Neuronal stem cell (in vitro differentiated cells): ENCODE results near the gene PCDHGB7.
"Not testable (repeated sequence)": the region's sequence is repeated elsewhere in the genome, so short reads cannot be mapped to it uniquely, and the experiment has no call there.

Experiments used
- DNase-seq: peaks from one replicate; pipeline ENCODE4 v3.0.0-alpha.2; 2013; ENCODE audit warnings: low spot score
- H2AFZ ChIP-seq: one replicate; pipeline ENCODE4 v1.6.1; 2013; ENCODE audit warnings: mild to moderate bottlenecking, low read length, inconsistent platforms
- H2AK5ac ChIP-seq: 2 replicates; pipeline ENCODE4 v1.6.1; 2013; ENCODE audit warnings: low read depth, mild to moderate bottlenecking, inconsistent platforms, low read length, moderate library complexity, mixed read lengths
- H2BK120ac ChIP-seq: 2 replicates; pipeline ENCODE4 v1.6.1; 2013; ENCODE audit warnings: low read depth, mild to moderate bottlenecking, inconsistent platforms, low read length, moderate library complexity, mixed read lengths
- H2BK12ac ChIP-seq: one replicate; pipeline ENCODE4 v1.6.1; 2013; ENCODE audit warnings: low read length, inconsistent platforms
- H2BK15ac ChIP-seq: 2 replicates; pipeline ENCODE4 v1.6.1; 2013; ENCODE audit warnings: mild to moderate bottlenecking, low read length, inconsistent platforms, mixed read lengths
- H2BK5ac ChIP-seq: one replicate; pipeline ENCODE4 v1.6.1; 2013; ENCODE audit warnings: inconsistent platforms, mild to moderate bottlenecking, low read length, moderate library complexity
- H3K14ac ChIP-seq: one replicate; pipeline ENCODE4 v1.6.1; 2013; ENCODE audit warnings: low read length, inconsistent platforms
- H3K18ac ChIP-seq: 2 replicates; pipeline ENCODE4 v1.6.1; 2013; ENCODE audit warnings: low read length, inconsistent platforms
- H3K23ac ChIP-seq: 2 replicates; pipeline ENCODE4 v1.6.1; 2013; ENCODE audit warnings: low read depth, mild to moderate bottlenecking, mixed read lengths, low read length, inconsistent platforms; ENCODE audit not compliant: poor library complexity
- H3K27ac ChIP-seq: replicated peaks from 3 replicates; pipeline ENCODE4 v1.5.1; 2013; ENCODE audit warnings: low read length, inconsistent platforms
- H3K27me3 ChIP-seq, 3 experiments: 2 replicates each; pipeline ENCODE4 v1.6.1; 2013; ENCODE audit warnings: low read length in 3 of 3, mild to moderate bottlenecking in 2 of 3, inconsistent platforms in 1 of 3, low read depth in 1 of 3, mixed read lengths in 1 of 3, moderate library complexity in 1 of 3; ENCODE audit not compliant: control insufficient read depth in 3 of 3, insufficient read depth in 3 of 3
- H3K36me3 ChIP-seq, 2 donors: replicated peaks in 1 of 2; 2 replicates each; pipeline ENCODE4 v1.6.1; 2013; ENCODE audit warnings: low read length in 2 of 2; ENCODE audit not compliant: control insufficient read depth in 2 of 2, insufficient read depth in 2 of 2
- H3K4ac ChIP-seq: 2 replicates; pipeline ENCODE4 v1.6.1; 2013; ENCODE audit warnings: inconsistent platforms, mild to moderate bottlenecking, low read length, moderate library complexity
- H3K4me1 ChIP-seq, 2 donors: 1 replicate in 1 of 2; 2 replicates in 1 of 2; pipeline ENCODE4 v1.6.1; 2013; ENCODE audit warnings: low read length in 2 of 2, low read depth in 1 of 2; ENCODE audit not compliant: control insufficient read depth in 2 of 2, insufficient read depth in 1 of 2
- H3K4me2 ChIP-seq: one replicate; pipeline ENCODE4 v1.6.1; 2013; ENCODE audit warnings: mild to moderate bottlenecking, low read length, inconsistent platforms; ENCODE audit not compliant: insufficient read depth, poor library complexity, severe bottlenecking
- H3K4me3 ChIP-seq, 2 donors: 2 replicates each; pipeline ENCODE4 v1.5.1; 2013; ENCODE audit warnings: low read length in 2 of 2, mild to moderate bottlenecking in 2 of 2, inconsistent platforms in 1 of 2, moderate library complexity in 1 of 2
- H3K79me1 ChIP-seq: one replicate; pipeline ENCODE4 v1.6.1; 2013; ENCODE audit warnings: low read depth, mild to moderate bottlenecking, inconsistent platforms, low read length, moderate library complexity
- H3K9ac ChIP-seq: one replicate; pipeline ENCODE4 v1.6.1; 2013; ENCODE audit warnings: mild to moderate bottlenecking, low read depth, low read length, inconsistent platforms; ENCODE audit not compliant: poor library complexity
- H3K9me3 ChIP-seq, 2 donors: replicated peaks in 1 of 2; 2 replicates each; pipeline versions ENCODE3 to v1.6.1; 2013; ENCODE audit warnings: low read length in 2 of 2, mild to moderate bottlenecking in 2 of 2, inconsistent platforms in 1 of 2, low read depth in 1 of 2, mixed read lengths in 1 of 2, moderate library complexity in 1 of 2; ENCODE audit not compliant: control insufficient read depth in 2 of 2, insufficient read depth in 1 of 2
- H4K8ac ChIP-seq: one replicate; pipeline ENCODE4 v1.6.1; 2013; ENCODE audit warnings: low read depth, mild to moderate bottlenecking, inconsistent platforms, low read length, moderate library complexity
- H4K91ac ChIP-seq: one replicate; pipeline ENCODE4 v1.6.1; 2013; ENCODE audit warnings: low read length, low read depth, mild to moderate bottlenecking, inconsistent platforms; ENCODE audit not compliant: poor library complexity
- WGBS, 2 donors: extraction: QIAGEN DNeasy Blood & Tissue Kit; methylation state at CpG; one replicate each; pipeline ENCODE4 v1.1.7; 2013; ENCODE audit warnings: missing lambda C conversion rate in 2 of 2, mixed read lengths in 1 of 2; ENCODE audit not compliant: insufficient read length in 2 of 2, insufficient replicate concordance in 1 of 2; ENCODE audit errors: extremely low coverage in 2 of 2; 5-methylcytosine and 5-hydroxymethylcytosine counted together

PCDHGB7 gene

DNA sequence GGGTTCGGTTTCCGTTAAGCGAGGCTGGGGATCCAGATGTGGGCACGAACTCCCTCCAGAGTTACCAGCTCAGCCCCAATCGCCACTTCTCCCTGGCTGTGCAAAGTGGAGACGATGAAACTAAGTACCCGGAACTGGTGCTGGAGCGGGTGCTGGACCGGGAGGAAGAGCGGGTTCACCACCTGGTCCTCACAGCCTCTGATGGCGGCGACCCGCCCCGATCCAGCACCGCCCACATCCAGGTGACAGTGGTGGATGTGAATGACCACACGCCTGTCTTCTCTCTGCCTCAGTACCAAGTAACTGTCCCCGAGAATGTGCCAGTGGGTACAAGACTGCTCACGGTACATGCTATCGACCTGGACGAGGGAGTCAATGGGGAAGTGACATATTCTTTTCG is 34.1 kb upstream of the PCDHGB7 start:
- Histone ChIP-seq H3K18ac (no peak overlapping the region), H2AFZ (no peak overlapping the region), H3K4ac (no peak overlapping the region), H3K27ac (no peak overlapping the region), H3K4me1 (no peaks in the 10 kb centered on the region), H2BK5ac (peak overlapping the region; percentile 24), H3K79me1 (peaks cover under 1% of the 10 kb centered on the region), H3K4me3 (no peak overlapping the region), H3K27me3 (no peaks in the 10 kb centered on the region), H4K91ac (no peak overlapping the region), H3K9me3 (peaks cover 20 to 30% of the 10 kb centered on the region in 2 donors), H2BK12ac (no peak overlapping the region), H4K8ac (no peak overlapping the region), H3K14ac (no peak overlapping the region), H3K23ac (no peak overlapping the region), H2BK15ac (no peak overlapping the region), H3K9ac (peak overlapping the region; percentile 22), H2BK120ac (no peak overlapping the region), H3K36me3 (no peaks in the 10 kb centered on the region), H2AK5ac (no peak overlapping the region), H3K4me2 (no peak overlapping the region)
- DNase-seq: no peak
- no CpG with 5 or more reads among the region's 21 CpGs for WGBS, 2 donors

DNA sequence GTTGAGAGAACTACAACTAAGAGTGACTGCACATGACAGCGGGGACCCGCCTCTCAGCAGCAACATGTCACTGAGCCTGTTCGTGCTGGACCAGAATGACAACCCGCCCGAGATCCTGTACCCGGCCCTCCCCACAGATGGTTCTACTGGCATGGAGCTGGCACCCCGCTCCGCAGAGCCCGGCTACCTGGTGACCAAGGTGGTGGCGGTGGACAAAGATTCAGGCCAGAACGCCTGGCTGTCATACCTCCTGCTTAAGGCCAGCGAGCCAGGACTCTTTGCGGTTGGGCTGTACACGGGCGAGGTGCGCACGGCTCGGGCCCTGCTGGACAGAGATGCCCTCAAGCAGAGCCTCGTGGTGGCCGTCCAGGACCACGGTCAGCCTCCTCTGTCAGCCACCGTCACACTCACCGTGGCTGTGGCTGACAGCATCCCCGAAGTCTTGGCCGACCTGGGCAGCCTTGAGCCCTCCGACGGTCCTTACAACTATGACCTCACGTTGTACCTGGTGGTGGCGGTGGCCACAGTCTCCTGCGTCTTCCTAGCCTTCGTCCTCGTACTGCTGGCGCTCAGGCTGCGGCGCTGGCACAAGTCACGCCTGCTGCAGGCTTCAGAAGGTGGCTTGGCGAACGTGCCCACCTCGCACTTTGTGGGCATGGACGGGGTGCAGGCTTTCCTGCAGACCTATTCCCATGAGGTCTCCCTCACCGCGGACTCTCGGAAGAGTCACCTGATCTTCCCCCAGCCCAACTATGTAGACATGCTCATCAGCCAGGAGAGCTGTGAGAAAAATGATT is 32.8 kb upstream of the PCDHGB7 start:
- Histone ChIP-seq H3K27me3 (no peaks in the 10 kb centered on the region), H2BK12ac (no peak overlapping the region), H3K4me2 (no peak overlapping the region), H2BK120ac (no peak overlapping the region), H3K4me3 (peak overlapping the region in 1 of 2 donors; percentile 57), H4K91ac (no peak overlapping the region), H2BK15ac (no peak overlapping the region), H3K79me1 (peaks cover 3% of the 10 kb centered on the region), H3K23ac (no peak overlapping the region), H3K4ac (no peak overlapping the region), H2BK5ac (no peak overlapping the region), H3K18ac (no peak overlapping the region), H3K9me3 (peaks cover 32 to 43% of the 10 kb centered on the region in 2 donors), H3K9ac (no peak overlapping the region), H4K8ac (peak overlapping the region; percentile 74), H2AK5ac (peak overlapping the region; percentile 34), H3K14ac (no peak overlapping the region), H2AFZ (no peak overlapping the region), H3K36me3 (no peaks in the 10 kb centered on the region), H3K27ac (no peak overlapping the region), H3K4me1 (no peaks in the 10 kb centered on the region)
- no CpG with 5 or more reads among the region's 43 CpGs for WGBS, 2 donors
- DNase-seq: no peak

GRCh38 chr5:141387557-141388311 is 29.7 kb upstream of the PCDHGB7 start, which contains the start of gene PCDHGB4:
TSS of gene PCDHGB4 (plus strand) at chr5:141387698. CDS start at chr5:141387885, 187 bp downstream.
- H3K4me3 ChIP-seq: peak within 1 kb of the TSS in 1 of 2 donors; percentile 42
- H4K91ac ChIP-seq, H3K18ac ChIP-seq, H3K27ac ChIP-seq, H3K14ac ChIP-seq, H3K79me1 ChIP-seq, H3K23ac ChIP-seq, H3K4ac ChIP-seq, H3K4me1 ChIP-seq, H4K8ac ChIP-seq, H3K9ac ChIP-seq, H2BK120ac ChIP-seq, H2BK12ac ChIP-seq, H2BK5ac ChIP-seq, H3K27me3 ChIP-seq, H2AK5ac ChIP-seq, H2BK15ac ChIP-seq: not testable (repeated sequence)
- peak; percentile 6 for DNase-seq
- peak within 1 kb of the TSS; percentile 32 for H3K4me2 ChIP-seq
- H3K36me3 ChIP-seq: peaks cover 7 to 11% of the 10 kb centered on the region in 2 donors
- peaks cover 40 to 64% of the 10 kb centered on the region in 2 donors for H3K9me3 ChIP-seq
- no CpG with 5 or more reads among the region's 40 CpGs for WGBS, 2 donors
- H2AFZ ChIP-seq: peak within 1 kb of the TSS; percentile 82

DNA sequence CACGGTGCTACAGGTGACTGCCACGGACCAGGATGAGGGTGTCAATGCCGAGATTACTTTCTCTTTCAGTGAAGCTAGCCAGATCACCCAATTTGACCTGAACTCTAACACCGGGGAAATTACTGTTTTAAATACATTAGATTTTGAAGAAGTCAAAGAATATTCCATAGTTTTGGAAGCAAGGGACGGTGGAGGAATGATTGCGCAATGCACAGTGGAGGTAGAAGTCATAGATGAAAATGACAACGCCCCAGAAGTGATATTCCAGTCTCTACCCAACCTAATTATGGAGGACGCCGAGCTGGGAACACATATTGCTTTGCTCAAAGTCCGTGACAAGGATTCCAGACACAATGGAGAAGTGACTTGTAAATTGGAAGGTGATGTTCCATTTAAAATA is 28.8 kb upstream of the PCDHGB7 start:
- no peak for DNase-seq
- Histone ChIP-seq H3K4me3 (no peak overlapping the region), H2BK12ac (no peak overlapping the region)

More for the DNA sequence above, 28.8 kb upstream of the PCDHGB7 start:
- Histone ChIP-seq H2BK5ac (no peak overlapping the region), H2AK5ac (no peak overlapping the region), H3K4me1 (no peaks in the 10 kb centered on the region), H3K9me3 (peaks cover 39 to 64% of the 10 kb centered on the region in 2 donors), H3K79me1 (peaks cover 4% of the 10 kb centered on the region), H3K14ac (no peak overlapping the region), H2BK15ac (no peak overlapping the region), H3K9ac (no peak overlapping the region), H3K23ac (no peak overlapping the region), H2AFZ (no peak overlapping the region), H3K27me3 (no peaks in the 10 kb centered on the region), H3K27ac (no peak overlapping the region), H3K4me2 (no peak overlapping the region), H2BK120ac (no peak overlapping the region), H3K18ac (no peak overlapping the region), H4K8ac (no peak overlapping the region), H3K36me3 (peaks cover 11 to 20% of the 10 kb centered on the region in 2 donors), H4K91ac (no peak overlapping the region), H3K4ac (no peak overlapping the region)
- WGBS, 2 donors: no CpG with 5 or more reads among the region's 10 CpGs
